GM21360 (cell line): ENCODE measurements around the gene MRPL36.
A peak's percentile ranks its signal among the peaks of the same experiment; 100 is the strongest.
"Not testable (repeated sequence)": the region's sequence is repeated elsewhere in the genome, so short reads cannot be mapped to it uniquely, and the experiment has no call there.

Experiments
- ATAC-seq: cut with Tn5 transposase; IDR thresholded peaks from one replicate; pipeline ENCODE4 v1.9.1; 2021; ENCODE audit warnings: mild to moderate bottlenecking, moderate library complexity; ENCODE audit not compliant: unreplicated experiment

The MRPL36 gene

GRCh38 chr5:1797103-1797800 is 2.4 kb downstream of the MRPL36 start:
- ATAC-seq: no peak

- ATAC-seq: no peak
Measured at GRCh38 chr5:1796371-1797102, 3.1 kb downstream of the MRPL36 start.

DNA sequence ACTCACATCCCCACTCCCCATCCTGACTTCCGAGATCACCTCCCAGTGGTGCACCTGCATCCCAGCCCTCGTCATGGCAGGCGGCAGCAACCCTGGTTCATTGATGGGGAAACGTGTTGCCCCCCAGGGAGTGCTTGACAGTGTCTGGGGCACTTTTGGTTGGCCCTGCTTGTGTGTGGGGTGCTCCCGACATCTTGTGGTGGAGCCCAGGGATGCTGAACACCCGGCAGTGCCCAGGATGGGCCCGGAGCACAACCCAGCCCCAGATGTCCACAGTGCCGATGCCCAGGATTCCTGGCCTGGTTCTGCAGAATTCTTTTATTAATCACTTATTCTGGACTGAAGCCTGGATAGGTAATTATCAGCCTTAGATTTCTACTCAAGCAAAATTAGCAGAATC is 3.7 kb downstream of the MRPL36 start:
- no peak for ATAC-seq

DNA sequence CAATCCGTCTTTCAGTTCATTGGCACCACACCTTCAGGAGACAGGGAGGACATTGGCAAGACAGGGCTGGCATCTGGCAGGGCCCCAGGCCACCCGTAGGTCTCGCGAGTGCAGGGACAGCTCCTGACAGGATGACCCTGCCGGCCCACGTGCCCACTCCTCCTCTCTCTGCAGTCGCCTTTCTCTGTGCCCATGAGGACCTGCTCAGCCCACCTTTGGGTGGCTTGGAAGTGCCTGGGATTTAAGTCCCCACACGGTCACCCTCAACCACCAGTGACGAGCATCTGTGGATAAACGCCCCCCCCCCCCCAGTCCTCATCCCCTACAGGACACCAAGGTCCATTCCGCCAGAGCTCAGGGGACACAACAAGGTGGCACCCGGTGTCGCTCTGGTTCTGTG is 4.1 kb downstream of the MRPL36 start:
- ATAC-seq: no peak

- no peak for ATAC-seq
Measured at GRCh38 chr5:1794901-1795290, 4.7 kb downstream of the MRPL36 start.

DNA sequence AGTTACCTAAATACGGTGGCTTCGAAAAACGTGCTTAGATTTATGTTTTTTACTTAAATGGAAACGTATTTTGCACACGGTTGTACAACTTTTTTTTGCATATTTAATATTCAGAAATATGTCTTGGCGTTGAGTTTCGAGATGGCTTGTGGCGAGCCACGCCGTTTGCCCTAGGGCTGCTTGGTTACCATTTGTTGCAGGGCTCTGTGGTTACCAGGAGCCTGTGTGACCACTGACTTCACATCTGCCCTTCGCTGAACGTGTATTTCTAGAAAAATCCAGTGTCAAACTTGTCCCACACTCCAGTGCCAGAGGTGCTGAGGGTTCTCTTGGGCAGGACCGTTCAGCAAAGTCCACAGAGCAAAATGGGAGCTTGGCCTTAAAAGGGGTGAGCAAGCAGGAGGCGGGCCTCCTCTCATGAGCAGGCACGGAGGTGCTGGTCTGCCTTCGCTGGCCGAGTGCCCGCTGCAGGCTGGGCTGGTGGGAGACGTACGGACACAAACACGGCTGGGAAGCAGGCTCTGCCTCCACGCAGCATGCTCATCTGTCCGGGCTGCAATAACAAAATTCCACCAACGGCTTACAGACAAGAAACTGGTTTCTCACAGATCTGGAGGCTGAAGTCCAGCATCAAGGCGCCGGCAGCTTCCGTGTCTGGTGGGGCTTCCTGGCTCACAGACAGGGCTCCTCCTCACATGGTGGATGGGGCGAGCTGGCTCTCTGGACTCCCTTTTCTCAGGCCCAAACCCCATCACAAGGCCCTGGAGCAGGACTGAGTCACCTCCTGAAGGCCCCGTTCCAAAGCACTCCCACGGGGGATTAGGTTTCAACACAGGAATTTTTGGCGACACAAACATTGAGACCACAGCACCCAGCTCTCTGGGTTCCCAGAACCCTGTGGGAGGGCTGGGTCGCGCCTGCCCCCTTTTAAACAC is 5.4 kb downstream of the MRPL36 start:
- ATAC-seq: no peak

- ATAC-seq: no peak
Measured at GRCh38 chr5:1793301-1793740, 6.3 kb downstream of the MRPL36 start.

DNA sequence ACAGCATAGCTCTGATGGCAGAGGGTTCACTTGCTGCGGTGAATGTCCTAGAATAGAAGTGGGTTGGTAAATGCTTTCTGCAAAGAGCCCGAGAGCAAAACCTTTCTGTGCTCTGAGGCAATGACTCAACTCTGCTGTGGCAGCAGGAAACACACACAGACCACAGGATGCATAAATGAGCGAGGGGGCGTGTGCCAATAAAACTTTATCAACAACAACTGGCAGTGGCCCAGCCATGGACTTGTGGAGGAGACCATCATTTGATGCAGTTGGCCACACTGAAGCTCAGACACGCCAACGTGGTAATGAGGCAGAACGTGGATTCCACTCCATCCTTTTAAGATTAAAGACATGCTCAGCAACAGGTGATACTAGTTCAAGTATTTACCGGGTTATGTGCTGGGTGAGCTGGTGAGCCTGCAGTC is 6.8 kb downstream of the MRPL36 start:
- peak; percentile 97 for ATAC-seq

DNA sequence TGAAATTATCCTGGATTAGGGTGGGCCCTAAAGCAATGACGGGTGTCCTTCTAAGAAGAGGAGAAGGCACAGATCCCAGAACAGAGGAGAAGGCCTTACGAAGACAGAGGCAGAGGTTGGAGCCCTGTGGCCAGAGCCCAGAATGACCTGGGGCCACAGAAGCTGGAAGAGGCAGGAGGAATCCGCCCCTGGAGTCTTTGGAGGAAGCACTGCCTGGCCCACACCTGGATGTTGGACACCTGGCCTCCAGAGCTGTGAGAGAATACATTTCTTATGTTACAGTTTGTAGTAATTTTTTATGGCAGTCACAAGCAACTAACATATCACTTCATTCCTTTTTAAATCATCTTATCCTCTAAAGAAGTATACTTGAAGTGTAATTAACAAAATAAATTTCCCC is 8.5 kb downstream of the MRPL36 start:
- no peak for ATAC-seq

GRCh38 chr5:1789834-1790471 is 9.7 kb downstream of the MRPL36 start:
- no peak for ATAC-seq

- not testable (repeated sequence) for ATAC-seq
Measured at GRCh38 chr5:1789438-1789833, 10.2 kb downstream of the MRPL36 start.

DNA sequence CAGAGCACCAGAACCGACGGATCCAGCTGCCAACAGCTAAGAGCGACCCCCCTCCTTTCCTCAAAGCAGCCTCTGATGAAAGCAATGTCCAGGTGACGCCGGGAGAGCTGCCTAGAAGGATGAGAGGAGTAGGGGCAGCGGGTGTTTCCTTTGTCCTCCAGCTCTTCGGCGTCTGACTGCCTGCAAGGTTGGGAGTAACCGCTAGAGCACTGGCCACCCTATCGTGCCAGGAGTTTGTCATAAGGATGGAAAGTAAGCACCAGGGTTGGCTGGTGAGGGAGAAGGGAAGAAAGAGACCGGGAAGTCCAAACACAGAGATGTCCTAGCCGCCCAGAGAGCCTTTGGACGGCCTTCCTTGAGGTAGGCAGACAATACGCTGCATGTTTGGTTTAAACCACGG is 10.8 kb downstream of the MRPL36 start:
- no peak for ATAC-seq

GRCh38 chr5:1788200-1788599 is 11.4 kb downstream of the MRPL36 start:
- no peak for ATAC-seq

DNA sequence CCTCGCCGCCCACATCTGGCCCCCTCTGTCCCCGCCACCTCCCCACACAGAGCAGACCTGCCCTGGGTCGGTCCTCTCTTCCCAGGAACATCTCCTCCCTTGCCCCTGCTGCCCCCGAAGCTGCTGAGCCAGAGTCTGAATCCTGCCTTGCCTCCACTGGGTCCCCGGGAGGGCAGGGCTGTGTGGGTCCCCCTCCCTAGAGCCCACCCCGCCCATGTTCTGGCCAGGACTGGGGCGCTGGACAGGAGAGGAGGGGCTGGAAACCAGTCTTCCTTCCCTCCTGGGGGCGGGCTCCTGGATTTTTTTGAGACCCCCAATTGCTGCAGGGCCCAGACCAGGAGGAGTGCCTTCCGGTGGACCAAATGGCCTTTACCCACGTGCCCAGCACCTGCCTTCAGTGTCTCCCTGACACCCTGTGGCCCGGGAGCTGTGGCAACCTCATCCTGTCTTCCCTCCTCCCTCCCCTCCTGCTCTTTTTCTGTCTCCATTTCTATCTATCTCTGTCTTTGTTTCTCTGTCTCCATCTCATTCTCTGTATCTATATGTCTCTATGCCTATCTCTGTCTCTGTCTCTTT is 12.1 kb downstream of the MRPL36 start:
- ATAC-seq: no peak

DNA sequence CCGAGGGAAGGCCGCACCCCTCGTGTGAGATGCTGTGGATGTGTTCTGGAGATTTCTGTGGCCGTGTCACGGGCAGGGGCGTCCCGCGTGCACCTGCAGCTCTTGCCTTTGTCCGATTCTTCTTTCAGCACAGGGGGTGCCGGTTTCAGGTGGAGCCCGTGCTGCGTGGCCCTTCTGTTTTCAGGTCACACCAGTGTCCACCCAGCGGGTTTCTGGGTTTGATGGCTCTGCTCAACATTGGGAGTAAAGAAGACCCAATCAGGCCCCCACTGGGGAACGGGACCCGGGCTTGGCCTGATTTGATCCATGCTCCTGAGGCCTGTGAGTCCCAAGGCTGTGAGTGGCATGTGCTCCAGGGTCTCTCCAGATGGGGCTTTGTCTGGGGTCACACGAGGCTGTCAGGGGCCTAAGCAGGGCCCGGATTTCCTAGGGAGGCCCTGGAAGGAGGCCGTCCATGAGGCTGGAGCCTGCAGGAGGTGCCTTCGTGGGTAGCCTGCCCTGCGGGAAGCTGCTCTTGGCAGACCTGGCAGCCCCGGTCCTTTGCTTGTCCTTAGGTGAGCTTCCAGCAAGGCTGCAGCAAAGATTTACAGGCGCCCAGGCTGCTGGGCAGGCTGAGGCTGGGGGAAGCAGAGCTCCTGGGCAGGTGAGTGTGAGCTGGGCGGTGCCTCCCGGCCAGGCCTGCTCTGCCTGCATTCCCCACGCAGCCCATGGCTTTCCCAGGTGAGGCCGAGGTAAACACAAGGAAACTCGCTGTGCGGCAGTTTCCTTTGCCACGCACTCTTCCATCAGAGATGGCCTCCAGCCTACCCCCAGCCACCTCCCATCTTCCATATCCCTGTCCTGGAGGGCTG is 12.8 kb downstream of the MRPL36 start:
- no peak for ATAC-seq

DNA sequence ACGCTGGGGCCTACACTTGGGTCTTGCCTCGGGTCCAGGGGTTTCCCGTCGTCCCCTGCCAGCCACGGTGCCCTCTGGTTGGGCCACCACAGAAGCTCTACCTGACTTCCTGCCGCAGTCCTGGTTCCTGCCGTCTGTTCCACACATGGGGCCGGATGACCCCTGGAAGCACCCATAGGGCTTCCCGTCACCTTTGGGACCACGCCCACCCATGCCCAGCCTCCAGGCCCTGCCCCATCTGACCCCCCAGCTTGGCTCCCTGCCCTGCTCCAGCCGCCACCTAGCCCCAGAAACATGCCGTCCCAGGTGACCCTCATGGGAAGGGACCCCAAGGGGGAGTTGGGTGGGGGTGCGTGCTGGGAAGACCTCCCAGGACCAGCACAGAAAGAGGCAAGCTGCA is 13.7 kb downstream of the MRPL36 start:
- no peak for ATAC-seq

DNA sequence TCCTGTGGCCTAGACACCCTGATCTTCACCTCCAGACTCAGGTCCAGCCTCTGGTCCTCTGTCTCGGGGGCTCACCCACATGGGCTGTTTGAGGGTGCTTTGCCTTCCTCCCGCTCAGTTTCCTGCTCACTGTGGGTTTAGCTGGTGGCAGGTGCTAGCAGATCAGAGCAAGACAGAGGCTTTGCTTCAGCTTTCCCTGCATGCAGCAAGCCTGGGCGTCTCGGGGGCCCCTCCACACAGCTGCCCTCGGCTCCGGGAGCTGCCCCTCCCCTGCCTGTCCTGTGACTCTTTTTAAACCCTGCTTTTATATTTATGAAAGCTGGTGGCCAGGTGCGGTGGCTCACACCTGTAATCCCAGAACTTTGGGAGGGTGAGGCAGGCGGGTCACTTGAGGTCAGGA is 14.6 kb downstream of the MRPL36 start:
- ATAC-seq: no peak

GRCh38 chr5:1784197-1785050 is 15.2 kb downstream of the MRPL36 start:
- no peak for ATAC-seq

- peak; percentile 78 for ATAC-seq
Measured at GRCh38 chr5:1783216-1783554, 16.5 kb downstream of the MRPL36 start.
